HCT116 (cell line): ENCODE measurements around the gene ZNF474.

Experiments used
- CTCF ChIP-seq, 3 experiments: fragments of 200-600 bp in 1 of 3; sonication (generic) in 1 of 3; IDR thresholded peaks in 2 of 3; conservative IDR thresholded peaks in 1 of 3; 2 replicates each; pipeline ENCODE4 v1.5.1; 2012 to 2017; ENCODE audit warnings: low read depth in 2 of 3, low read length in 2 of 3, antibody characterized with exemption in 1 of 3, borderline replicate concordance in 1 of 3, control low read depth in 1 of 3, mild to moderate bottlenecking in 1 of 3, mixed read lengths in 1 of 3, mixed run types in 1 of 3, moderate library complexity in 1 of 3; ENCODE audit not compliant: insufficient read depth in 1 of 3
- EZH2 ChIP-seq: fragments of 200-600 bp; sonication (generic); IDR thresholded peaks from 2 replicates; pipeline ENCODE4 v1.6.1; 2017; ENCODE audit warnings: antibody characterized with exemption, mixed run types
- POLR2A ChIP-seq: IDR thresholded peaks from 2 replicates; pipeline ENCODE4 v1.7.0; 2011; ENCODE audit warnings: borderline replicate concordance; ENCODE audit not compliant: insufficient read depth, insufficient read length; ENCODE audit errors: extremely low read depth
- REST ChIP-seq: IDR thresholded peaks from 2 replicates; pipeline ENCODE4 v1.6.1; 2012; ENCODE audit warnings: low read depth

- no peak for TF ChIP-seq REST
- TF ChIP-seq POLR2A, result no peak
- TF ChIP-seq EZH2, result no peak
- no peak for TF ChIP-seq CTCF (IDR thresholded peaks at IDR 0.05 in 2 of 3, conservative IDR thresholded peaks at IDR 0.05 in 1 of 3; ENCODE audit: borderline replicate concordance in 1 of 3, insufficient read depth in 1 of 3, low read depth in 2 of 3, low read length in 2 of 3)
These were observed 36.3 kb downstream of the ZNF474 start for GRCh38 chr5:122165559-122166078.
